Spleen (tissue), 11 donors: ENCODE results near the gene SLC34A3. TPM values are rescaled to one million over a fixed set of nuclear protein-coding genes. Genes with fewer than 3 reads are reported as not detected.

Experiments
- DNase-seq: peaks from one replicate; pipeline ENCODE4 v3.0.0-alpha.2; 2020
- H3K27ac ChIP-seq, 8 donors: fragments of 200-600 bp; sonication (generic) in 7 of 8; 1 replicate in 4 of 8; 2 replicates in 4 of 8; pipeline versions ENCODE4 v1.5.0 to v1.8.0; 2016 to 2021; ENCODE audit warnings: inconsistent platforms in 4 of 8, mild to moderate bottlenecking in 4 of 8, moderate library complexity in 1 of 8
- H3K27me3 ChIP-seq, 7 donors: fragments of 200-600 bp; sonication (generic) in 6 of 7; replicated peaks in 1 of 7; 1 replicate in 4 of 7; 2 replicates in 3 of 7; pipeline versions ENCODE4 v1.5.0 to v1.8.0; 2016 to 2021; ENCODE audit warnings: inconsistent platforms in 3 of 7, mild to moderate bottlenecking in 1 of 7
- H3K36me3 ChIP-seq, 6 donors: fragments of 200-600 bp; sonication (generic) in 5 of 6; 1 replicate in 4 of 6; 2 replicates in 2 of 6; pipeline versions ENCODE4 v1.5.0 to v1.8.0; 2016 to 2021; ENCODE audit warnings: inconsistent platforms in 2 of 6
- H3K4me1 ChIP-seq, 6 donors: fragments of 200-600 bp; sonication (generic) in 5 of 6; 1 replicate in 3 of 6; 2 replicates in 3 of 6; pipeline versions ENCODE4 v1.5.0 to v1.8.0; 2016 to 2021; ENCODE audit warnings: inconsistent platforms in 3 of 6
- H3K4me3 ChIP-seq, 8 donors: fragments of 200-600 bp; sonication (generic) in 7 of 8; 1 replicate in 4 of 8; 2 replicates in 4 of 8; pipeline versions ENCODE4 v1.5.0 to v1.8.0; 2016 to 2021; ENCODE audit warnings: inconsistent platforms in 4 of 8, mild to moderate bottlenecking in 4 of 8, moderate library complexity in 2 of 8
- H3K9me3 ChIP-seq, 8 donors: fragments of 200-600 bp; sonication (generic) in 7 of 8; 1 replicate in 4 of 8; 2 replicates in 4 of 8; pipeline versions ENCODE4 v1.5.0 to v1.8.0; 2016 to 2021; ENCODE audit warnings: inconsistent platforms in 4 of 8
- CTCF ChIP-seq, 11 experiments: fragments of 200-600 bp in 7 of 11; fragments of 450-650 bp in 4 of 11; sonication (generic) in 4 of 11; IDR thresholded peaks in 8 of 11; conservative IDR thresholded peaks in 3 of 11; 1 replicate in 7 of 11; 2 replicates in 4 of 11; pipeline versions ENCODE4 v1.4.0 to v1.8.0; 2016 to 2021; ENCODE audit warnings: antibody characterized with exemption in 11 of 11, inconsistent platforms in 4 of 11, mild to moderate bottlenecking in 1 of 11
- POLR2A ChIP-seq, 3 donors: fragments of 450-650 bp; IDR thresholded peaks; one replicate each; pipeline ENCODE4 v1.5.1; 2017; ENCODE audit warnings: antibody characterized with exemption in 3 of 3, mild to moderate bottlenecking in 1 of 3
- POLR2AphosphoS5 ChIP-seq, 3 donors: sonication (generic); formaldehyde crosslinking; IDR thresholded peaks; one replicate each; pipeline ENCODE4 v1.5.1; 2017; ENCODE audit warnings: antibody characterized with exemption in 3 of 3
- WGBS, 5 donors: extraction: QIAGEN DNeasy Blood & Tissue Kit in 3 of 5; methylation state at CpG; one replicate each; pipeline versions ENCODE4 v1.1.5 to v1.1.7; 2013 to 2018; 5-methylcytosine and 5-hydroxymethylcytosine counted together
- intact Hi-C: fragments of 100-400 bp; cut with DNase I; formaldehyde crosslinking; loops from one replicate; pipeline ENCODE4 v1.15.0; 2023; ENCODE audit warnings: low total_unique reads
- polyA plus RNA-seq, 3 donors: library from polyadenylated mRNA; stranded (reverse); fragments of 200-250 nt; gene quantifications; one replicate each; pipeline ENCODE4 v1.2.1, GENCODE V29; 2013
- total RNA-seq, 7 donors: library from RNA; depleted of rRNA in 3 of 7; stranded (reverse); fragments of >200 nt in 3 of 7; fragmentation: NEBNext Ultra II Directional in 4 of 7; extraction: Animal tissue kit (Norgen Biotek cat#: 25700) in 4 of 7; gene quantifications; one replicate each; pipeline versions ENCODE4 v1.1.0 to v1.2.1, GENCODE V29; 2016 to 2021
- donor health status: healthy with polysubstance abuse.
- donor health status: DM: no; HTN: no; CAD: no; lungs with moderate emphysema.
- donor health status: DM: no; HTN: no; CAD: no.
- donor health status: Bipolar disorder and iron deficiency.
- donor health status: healthy.
- donor health status: DM: no; HTN: no; CAD: no.
- donor health status: DM: yes; HTN: yes; CAD: no.

The SLC34A3 gene
- total and polyA plus RNA-seq, 10 donors = not detected

DNA sequence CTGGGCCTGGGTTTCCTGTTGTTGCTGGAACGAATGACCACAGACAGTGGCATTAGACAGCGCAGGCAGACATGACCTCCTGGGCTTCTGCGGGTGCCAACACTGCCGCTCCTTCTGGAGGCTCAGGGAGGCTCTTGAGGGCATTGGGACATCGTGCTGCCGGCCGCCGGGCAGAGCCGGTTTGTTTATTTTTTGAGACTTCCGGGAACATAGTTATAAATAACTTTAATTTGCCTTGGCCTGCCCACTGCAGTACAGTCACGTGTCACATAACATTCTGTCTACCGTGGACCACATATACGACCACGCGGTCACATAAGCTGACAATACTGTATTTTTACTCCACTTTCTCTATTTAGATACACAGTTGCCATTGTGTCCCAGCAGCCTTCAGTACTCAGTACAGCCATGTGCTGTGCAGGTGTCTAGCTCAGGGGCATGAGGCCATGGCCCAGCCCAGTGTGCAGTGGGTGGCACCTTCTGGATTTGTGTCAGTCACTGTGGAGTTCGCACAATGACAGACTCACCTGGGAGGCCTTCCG lies 38.6 kb downstream of the SLC34A3 start:
- intact Hi-C loops = no loop called here
- peak; percentile 76 for DNase-seq
- WGBS, 5 donors = 41 to 66% (median 62%) methylated on average over 17 of the region's 17 CpGs
- Histone ChIP-seq H3K27ac (peak overlapping the region in 6 of 8 donors; percentile 10 to 82 (median 70)), H3K36me3 (peaks cover 0 to 96% (median 47%) of the 10 kb centered on the region in 6 donors), H3K27me3 (no peaks in the 10 kb centered on the region), H3K4me3 (peak overlapping the region in 5 of 8 donors; percentile 17 to 70 (median 24)), H3K9me3 (no peaks in the 10 kb centered on the region), H3K4me1 (peaks cover 12 to 79% (median 36%) of the 10 kb centered on the region in 6 donors)
- TF ChIP-seq POLR2A (IDR thresholded peaks at IDR 0.05) (no peak), CTCF (IDR thresholded peaks at IDR 0.05 in 8 of 11, conservative IDR thresholded peaks at IDR 0.05 in 3 of 11) (no peak), POLR2AphosphoS5 (IDR thresholded peaks at IDR 0.05) (peak; percentile 47 to 72 (median 66))

GRCh38 chr9:137270929-137271695 lies 40.4 kb downstream of the SLC34A3 start:
- peaks cover 0 to 78% (median 35%) of the 10 kb centered on the region in 6 donors for H3K36me3 ChIP-seq
- WGBS, 5 donors = 56 to 71% (median 66%) methylated on average over 20 to 32 of the region's 32 CpGs
- peak; percentile 76 for DNase-seq

DNA sequence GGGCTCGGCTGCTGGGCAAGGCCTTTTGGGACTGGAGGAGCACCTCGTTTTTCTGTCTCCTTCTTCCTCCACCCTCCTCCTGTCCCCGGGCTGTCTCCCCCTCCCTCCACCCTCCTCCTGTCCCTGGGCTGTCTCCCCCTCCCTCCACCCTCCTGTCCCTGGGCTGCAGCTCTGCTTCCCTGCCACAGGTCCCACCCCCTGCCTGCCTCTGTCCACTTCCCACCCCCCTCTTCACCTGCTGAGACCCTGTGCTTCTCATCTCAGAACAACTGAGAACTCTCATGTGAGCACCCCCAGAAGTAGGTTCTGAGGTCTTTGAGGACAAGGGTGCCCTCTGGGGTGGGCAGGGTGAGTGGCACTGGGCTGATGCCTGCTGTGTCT lies 41.0 kb downstream of the SLC34A3 start:
- Histone ChIP-seq H3K4me1 (peaks cover 18 to 91% (median 56%) of the 10 kb centered on the region in 6 donors), H3K36me3 (peaks cover 0 to 72% (median 31%) of the 10 kb centered on the region in 6 donors)

More at GRCh38 chr9:137270929-137271695, 40.4 kb downstream of the SLC34A3 start:
- TF ChIP-seq CTCF (IDR thresholded peaks at IDR 0.05 in 8 of 11, conservative IDR thresholded peaks at IDR 0.05 in 3 of 11) (no peak), POLR2A (IDR thresholded peaks at IDR 0.05) (no peak), POLR2AphosphoS5 (IDR thresholded peaks at IDR 0.05) (peak in 1 of 3 donors; percentile 45)
- Histone ChIP-seq H3K27ac (no peak overlapping the region), H3K4me1 (peaks cover 12 to 91% (median 50%) of the 10 kb centered on the region in 6 donors), H3K27me3 (no peaks in the 10 kb centered on the region), H3K4me3 (no peak overlapping the region), H3K9me3 (no peaks in the 10 kb centered on the region)
- intact Hi-C loops = no loop called here

More for the DNA sequence above, 41.0 kb downstream of the SLC34A3 start:
- TF ChIP-seq CTCF (IDR thresholded peaks at IDR 0.05 in 8 of 11, conservative IDR thresholded peaks at IDR 0.05 in 3 of 11) = no peak
- TF ChIP-seq POLR2A (IDR thresholded peaks at IDR 0.05) = no peak
- TF ChIP-seq POLR2AphosphoS5 (IDR thresholded peaks at IDR 0.05) = no peak
- Histone ChIP-seq H3K27me3 (no peaks in the 10 kb centered on the region), H3K27ac (no peak overlapping the region), H3K9me3 (no peaks in the 10 kb centered on the region), H3K4me3 (no peak overlapping the region)
- peak; percentile 64 for DNase-seq
- WGBS, 5 donors = 17 to 35% (median 27%) methylated on average over 3 of the region's 3 CpGs
- intact Hi-C loops = no loop called here
